HepG2 (cell line): ENCODE measurements around the gene MCOLN1. TPM values are rescaled to one million over a fixed set of nuclear protein-coding genes. Genes with fewer than 3 reads are reported as not detected.

ENCODE experiments used
- HNF1A ChIP-seq, 2 experiments: sonication (generic) in 1 of 2; formaldehyde crosslinking in 1 of 2; IDR thresholded peaks; 2 replicates each; pipeline versions ENCODE4 v1.4.0 to v1.6.1; 2016 to 2020; ENCODE audit warnings: borderline replicate concordance in 1 of 2, low read depth in 1 of 2, mild to moderate bottlenecking in 1 of 2, missing genetic modification reagents in 1 of 2
- ISX ChIP-seq: sonication (generic); formaldehyde crosslinking; conservative IDR thresholded peaks from 2 replicates; pipeline ENCODE4 v1.5.0; 2020; ENCODE audit warnings: missing genetic modification reagents
- KDM3A ChIP-seq: IDR thresholded peaks from 2 replicates; pipeline ENCODE4 v1.6.1; 2018; ENCODE audit warnings: low read depth, missing compliant biosample characterization
- LBX2 ChIP-seq: sonication (generic); formaldehyde crosslinking; IDR thresholded peaks from 2 replicates; pipeline ENCODE4 v1.5.0; 2020; ENCODE audit warnings: missing genetic modification reagents, mild to moderate bottlenecking, borderline replicate concordance
- MTA1 ChIP-seq: sonication (generic); formaldehyde crosslinking; IDR thresholded peaks from 2 replicates; pipeline ENCODE4 v1.4.0; 2020; ENCODE audit warnings: missing genetic modification reagents, mild to moderate bottlenecking, borderline replicate concordance
- NR0B2 ChIP-seq: sonication (generic); formaldehyde crosslinking; IDR thresholded peaks from 2 replicates; pipeline ENCODE4 v1.4.0; 2020; ENCODE audit warnings: mild to moderate bottlenecking, missing genetic modification reagents
- NR2F6 ChIP-seq, 2 experiments: IDR thresholded peaks; 2 replicates each; pipeline ENCODE4 v1.6.1; 2016; ENCODE audit warnings: antibody characterized with exemption in 1 of 2, mild to moderate bottlenecking in 1 of 2
- THAP11 ChIP-seq: IDR thresholded peaks from 2 replicates; pipeline ENCODE4 v1.6.1; 2016; ENCODE audit warnings: missing biosample characterization, missing genetic modification reagents
- TMF1 ChIP-seq: sonication (generic); formaldehyde crosslinking; IDR thresholded peaks from 2 replicates; pipeline ENCODE4 v1.8.1; 2022; ENCODE audit warnings: low read depth, missing genetic modification reagents
- TOE1 ChIP-seq: sonication (generic); formaldehyde crosslinking; IDR thresholded peaks from 2 replicates; pipeline ENCODE4 v1.4.0; 2020; ENCODE audit warnings: mild to moderate bottlenecking, missing genetic modification reagents
- ZMAT3 ChIP-seq: sonication (generic); formaldehyde crosslinking; conservative IDR thresholded peaks from 2 replicates; pipeline ENCODE4 v1.7.0; 2021; ENCODE audit warnings: missing genetic modification reagents
- ZNF317 ChIP-seq: sonication (generic); formaldehyde crosslinking; IDR thresholded peaks from 2 replicates; pipeline ENCODE4 v1.5.0; 2020; ENCODE audit warnings: mild to moderate bottlenecking, missing genetic modification reagents
- ZNF468 ChIP-seq: sonication (generic); formaldehyde crosslinking; IDR thresholded peaks from 2 replicates; pipeline ENCODE4 v1.8.0; 2022; ENCODE audit warnings: mild to moderate bottlenecking, moderate library complexity, missing genetic modification reagents
- ZNF550 ChIP-seq: sonication (generic); formaldehyde crosslinking; IDR thresholded peaks from 2 replicates; pipeline ENCODE4 v1.4.0; 2020; ENCODE audit warnings: mild to moderate bottlenecking, missing genetic modification reagents, borderline replicate concordance
- ZNF589 ChIP-seq: sonication (generic); formaldehyde crosslinking; conservative IDR thresholded peaks from 2 replicates; pipeline ENCODE4 v1.8.0; 2022; ENCODE audit warnings: mild to moderate bottlenecking, moderate library complexity, missing genetic modification reagents
- ZNF710 ChIP-seq: sonication (generic); formaldehyde crosslinking; IDR thresholded peaks from 2 replicates; pipeline ENCODE4 v1.5.0; 2020; ENCODE audit warnings: mild to moderate bottlenecking, missing genetic modification reagents, borderline replicate concordance
- ZNF775 ChIP-seq: sonication (generic); formaldehyde crosslinking; IDR thresholded peaks from 2 replicates; pipeline ENCODE4 v1.4.0; 2020; ENCODE audit warnings: missing genetic modification reagents, mild to moderate bottlenecking, moderate library complexity, borderline replicate concordance
- ZSCAN9 ChIP-seq: IDR thresholded peaks from 2 replicates; pipeline ENCODE4 v1.6.1; 2016; ENCODE audit warnings: borderline replicate concordance
- ZXDC ChIP-seq: sonication (generic); formaldehyde crosslinking; IDR thresholded peaks from 2 replicates; pipeline ENCODE4 v1.5.0; 2020; ENCODE audit warnings: mild to moderate bottlenecking, missing genetic modification reagents
- polyA plus RNA-seq, 8 experiments: library from polyadenylated mRNA; depleted of rRNA in 3 of 8; stranded (reverse) in 7 of 8; unstranded in 1 of 8; fragments of >200 nt; fragmentation: Illumina TruSeq in 4 of 8; extraction: Trizol in 4 of 8; gene quantifications; 2 replicates each; pipeline versions ENCODE4 v1.2.1 to v1.2.3, GENCODE V29; 2011 to 2016; ENCODE audit warnings: low read depth in 4 of 8, missing spikeins in 1 of 8, mixed read lengths in 1 of 8; ENCODE audit not compliant: insufficient read depth in 1 of 8
- total RNA-seq, 5 experiments: library from RNA; depleted of rRNA; stranded (reverse); fragments of >200 nt; fragmentation: Illumina TruSeq; extraction: Trizol; gene quantifications; 2 replicates each; pipeline ENCODE4 v1.2.3, GENCODE V29; 2016; ENCODE audit warnings: low read depth in 1 of 5

Gene MCOLN1
- total and polyA plus RNA-seq, 2 of the 13 experiments (the other 11 are each of a cell fraction or from before 2014, with no cell fraction given), result 3.4 to 15.7 TPM

DNA sequence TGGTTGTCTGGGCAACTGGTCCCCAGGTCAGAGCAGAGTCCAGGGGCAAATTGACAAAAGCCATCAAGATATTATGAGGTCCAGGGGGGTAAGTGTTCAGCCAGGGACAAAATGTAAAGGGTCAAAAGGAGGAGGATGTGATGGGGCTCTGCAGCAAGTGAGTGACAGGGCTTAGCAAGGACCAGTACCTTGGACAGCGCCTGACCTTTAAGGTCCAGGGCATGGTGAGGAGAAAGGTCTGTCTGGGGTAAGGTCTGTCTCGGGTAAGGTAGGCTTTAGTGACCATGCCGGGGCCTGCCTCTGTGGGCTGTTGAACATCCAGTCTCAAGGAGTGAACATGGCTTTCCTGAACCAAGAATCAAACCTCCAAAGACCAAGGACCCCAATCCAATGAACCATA, 12.8 kb upstream of the MCOLN1 start (continued):
- TF ChIP-seq ZNF317 (CRISPR knock-in tag) (0 out of 2 replicates have a peak, but pooled peaks have one; percentile 25), MTA1 (CRISPR knock-in tag) (no peak), TMF1 (CRISPR knock-in tag) (no peak), ZNF589 (CRISPR knock-in tag) (no peak), NR0B2 (CRISPR knock-in tag) (0 out of 2 replicates have a peak, but pooled peaks have one; percentile 28), ZNF550 (no peak), ZNF710 (no peak), NR2F6 (IDR thresholded peaks at IDR 0.05) (peak; percentile 88), NR2F6 (CRISPR knock-in tag; IDR thresholded peaks at IDR 0.05) (peak; percentile 90), KDM3A (CRISPR knock-in tag) (no peak), HNF1A (IDR thresholded peaks at IDR 0.05; ENCODE audit: low read depth) (no peak), HNF1A (CRISPR knock-in tag; IDR thresholded peaks at IDR 0.05; ENCODE audit: borderline replicate concordance) (no peak), ISX (CRISPR knock-in tag) (no peak), ZXDC (CRISPR knock-in tag) (no peak), THAP11 (peak; percentile 53; the same call in 1 of the 2 replicates), ZNF775 (CRISPR knock-in tag) (no peak), TOE1 (CRISPR knock-in tag) (no peak), ZSCAN9 (CRISPR knock-in tag) (0 out of 2 replicates have a peak, but pooled peaks have one; percentile 46), ZMAT3 (CRISPR knock-in tag) (no peak), LBX2 (CRISPR knock-in tag) (no peak), ZNF468 (no peak)
